ENCODE results near the gene PLK5. TPM values are rescaled to one million over a fixed set of nuclear protein-coding genes. Genes with fewer than 3 reads are reported as not detected.
"Not testable (repeated sequence)": the region's sequence is repeated elsewhere in the genome, so short reads cannot be mapped to it uniquely, and the experiment has no call there.

PLK5 gene
- not detected for total RNA-seq

DNA sequence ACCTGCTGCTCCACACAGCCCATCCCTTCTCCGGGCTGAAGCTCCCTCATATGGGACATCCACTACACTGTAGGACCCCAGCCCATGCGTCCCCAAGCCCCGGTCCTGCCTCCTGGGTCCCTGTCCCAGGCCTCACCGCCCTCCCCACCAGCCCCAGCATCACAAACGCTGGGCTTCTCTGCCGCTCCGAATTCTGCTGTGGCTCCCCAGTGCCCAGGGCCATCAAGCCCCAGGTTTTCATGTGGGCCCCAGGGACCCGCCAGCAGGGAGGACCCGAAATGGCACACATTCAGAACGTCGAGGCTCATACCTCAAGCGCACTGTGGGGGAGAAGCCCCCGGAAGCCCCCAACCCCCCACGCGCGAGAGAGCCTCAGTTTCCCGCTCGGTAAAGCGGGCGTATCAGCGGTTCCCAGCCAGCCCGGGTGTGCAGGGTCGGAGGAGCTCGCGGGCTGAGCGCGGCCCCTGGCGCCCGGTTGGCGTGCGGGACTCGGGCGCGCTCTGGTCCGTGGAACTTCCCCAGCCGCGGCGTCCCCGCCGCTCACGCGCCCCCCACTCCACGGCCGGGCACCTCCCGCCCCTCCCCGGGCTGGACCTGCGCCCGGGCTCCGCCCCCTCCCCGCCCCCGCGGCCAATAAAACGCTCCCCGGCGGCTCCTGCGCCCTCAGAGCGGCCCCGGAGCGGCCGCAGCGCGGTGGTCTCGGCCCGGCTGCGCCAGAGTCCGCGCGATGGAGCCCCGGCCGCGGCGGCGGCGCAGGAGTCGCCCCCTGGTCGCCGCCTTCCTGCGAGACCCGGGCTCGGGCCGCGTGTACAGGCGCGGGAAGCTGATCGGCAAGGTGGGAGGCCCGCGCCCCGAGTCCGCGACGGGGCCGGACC lies at the start of gene PLK5:
PLK5 (plus strand) TSS at position 666 of the 875 bp plus-strand sequence. CDS start 2,920 bp downstream, outside the sequence.
- Histone ChIP-seq H3K4me3 (ENCODE audit: low read length) (no peak within 1 kb of the TSS), H3K27me3 (ENCODE audit: insufficient read depth, low read length) (peaks cover 19% of the 10 kb centered on the region), H3K4me1 (ENCODE audit: insufficient read depth, low read length) (no peaks in the 10 kb centered on the region), H3K9me3 (ENCODE audit: low read depth, low read length) (no peaks in the 10 kb centered on the region)

DNA sequence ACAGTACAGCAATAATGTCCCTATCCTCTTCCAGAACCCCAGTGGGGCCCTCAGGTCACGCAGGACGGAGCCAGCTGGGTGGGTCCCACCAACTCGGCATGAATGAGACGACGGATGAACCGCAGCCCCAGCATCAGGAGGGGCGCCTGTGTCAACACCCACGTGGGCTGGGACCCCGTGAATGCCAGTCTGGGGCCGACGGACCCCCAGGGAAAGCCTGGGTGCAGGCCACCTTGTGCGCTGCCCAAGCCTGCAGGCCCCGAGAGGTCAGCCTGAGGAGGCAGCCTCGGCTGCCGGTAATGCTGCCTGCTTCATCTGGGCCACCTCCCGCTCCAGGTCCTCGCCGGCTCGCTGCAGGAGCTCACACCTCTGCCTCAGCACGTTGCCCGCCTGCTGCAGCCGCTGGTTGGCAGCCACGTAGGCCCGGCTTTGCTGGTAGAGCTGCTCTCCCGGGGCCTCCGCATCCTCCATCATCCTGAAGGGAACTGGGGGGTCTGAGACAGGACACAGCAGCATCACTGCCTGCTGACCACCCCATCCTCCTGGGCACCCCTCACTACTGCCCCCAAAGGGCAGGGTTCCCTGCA lies 49.0 kb upstream of the PLK5 start:
- Histone ChIP-seq H3K4me1 (ENCODE audit: insufficient read depth, low read length) (peaks cover 42% of the 10 kb centered on the region), H3K4me3 (ENCODE audit: low read length) (no peak overlapping the region), H3K9me3 (ENCODE audit: low read depth, low read length) (no peaks in the 10 kb centered on the region), H3K27me3 (ENCODE audit: insufficient read depth, low read length) (peaks cover 22% of the 10 kb centered on the region)

- Histone ChIP-seq H3K9me3 (ENCODE audit: low read depth, low read length) (no peaks in the 10 kb centered on the region), H3K4me3 (ENCODE audit: low read length) (no peak overlapping the region), H3K27me3 (ENCODE audit: insufficient read depth, low read length) (peaks cover 19% of the 10 kb centered on the region), H3K4me1 (ENCODE audit: insufficient read depth, low read length) (peaks cover 32% of the 10 kb centered on the region)
These were observed 48.0 kb upstream of the PLK5 start for GRCh38 chr19:1475751-1476437.

- H3K27me3 ChIP-seq (ENCODE audit: insufficient read depth, low read length); H3K4me3 ChIP-seq (ENCODE audit: low read length); H3K9me3 ChIP-seq (ENCODE audit: low read depth, low read length): not testable (repeated sequence)
- peaks cover 20% of the 10 kb centered on the region for H3K4me1 ChIP-seq (ENCODE audit: insufficient read depth, low read length)
These were observed 46.8 kb upstream of the PLK5 start for GRCh38 chr19:1477056-1477455.

- Histone ChIP-seq H3K4me3 (ENCODE audit: low read length) (peak within 1 kb of the TSS; percentile 66), H3K27me3 (ENCODE audit: insufficient read depth, low read length) (no peaks in the 10 kb centered on the region), H3K9me3 (ENCODE audit: low read depth, low read length) (no peaks in the 10 kb centered on the region), H3K4me1 (ENCODE audit: insufficient read depth, low read length) (peaks cover 17% of the 10 kb centered on the region)
These were observed 44.8 kb upstream of the PLK5 start, which contains the start of gene C19orf25 for GRCh38 chr19:1478934-1479707. TSS of gene C19orf25 (minus strand) at chr19:1479215. CDS start at chr19:1478903, 312 bp downstream.

- Histone ChIP-seq H3K9me3 (ENCODE audit: low read depth, low read length) (no peaks in the 10 kb centered on the region), H3K4me3 (ENCODE audit: low read length) (no peak overlapping the region), H3K4me1 (ENCODE audit: insufficient read depth, low read length) (peaks cover 17% of the 10 kb centered on the region), H3K27me3 (ENCODE audit: insufficient read depth, low read length) (no peaks in the 10 kb centered on the region)
These were observed 42.5 kb upstream of the PLK5 start for GRCh38 chr19:1481224-1481892.

- peaks cover 17% of the 10 kb centered on the region for H3K4me1 ChIP-seq (ENCODE audit: insufficient read depth, low read length)
- no peaks in the 10 kb centered on the region for H3K27me3 ChIP-seq (ENCODE audit: insufficient read depth, low read length)
- H3K9me3 ChIP-seq (ENCODE audit: low read depth, low read length) = no peaks in the 10 kb centered on the region
- H3K4me3 ChIP-seq (ENCODE audit: low read length) = no peak overlapping the region
These were observed 42.0 kb upstream of the PLK5 start for GRCh38 chr19:1481893-1482360.

GRCh38 chr19:1482361-1483130 lies 41.3 kb upstream of the PLK5 start:
- no peaks in the 10 kb centered on the region for H3K27me3 ChIP-seq (ENCODE audit: insufficient read depth, low read length)
- H3K4me1 ChIP-seq (ENCODE audit: insufficient read depth, low read length) = peaks cover 17% of the 10 kb centered on the region
- H3K9me3 ChIP-seq (ENCODE audit: low read depth, low read length) = no peaks in the 10 kb centered on the region
- H3K4me3 ChIP-seq (ENCODE audit: low read length) = no peak overlapping the region

DNA sequence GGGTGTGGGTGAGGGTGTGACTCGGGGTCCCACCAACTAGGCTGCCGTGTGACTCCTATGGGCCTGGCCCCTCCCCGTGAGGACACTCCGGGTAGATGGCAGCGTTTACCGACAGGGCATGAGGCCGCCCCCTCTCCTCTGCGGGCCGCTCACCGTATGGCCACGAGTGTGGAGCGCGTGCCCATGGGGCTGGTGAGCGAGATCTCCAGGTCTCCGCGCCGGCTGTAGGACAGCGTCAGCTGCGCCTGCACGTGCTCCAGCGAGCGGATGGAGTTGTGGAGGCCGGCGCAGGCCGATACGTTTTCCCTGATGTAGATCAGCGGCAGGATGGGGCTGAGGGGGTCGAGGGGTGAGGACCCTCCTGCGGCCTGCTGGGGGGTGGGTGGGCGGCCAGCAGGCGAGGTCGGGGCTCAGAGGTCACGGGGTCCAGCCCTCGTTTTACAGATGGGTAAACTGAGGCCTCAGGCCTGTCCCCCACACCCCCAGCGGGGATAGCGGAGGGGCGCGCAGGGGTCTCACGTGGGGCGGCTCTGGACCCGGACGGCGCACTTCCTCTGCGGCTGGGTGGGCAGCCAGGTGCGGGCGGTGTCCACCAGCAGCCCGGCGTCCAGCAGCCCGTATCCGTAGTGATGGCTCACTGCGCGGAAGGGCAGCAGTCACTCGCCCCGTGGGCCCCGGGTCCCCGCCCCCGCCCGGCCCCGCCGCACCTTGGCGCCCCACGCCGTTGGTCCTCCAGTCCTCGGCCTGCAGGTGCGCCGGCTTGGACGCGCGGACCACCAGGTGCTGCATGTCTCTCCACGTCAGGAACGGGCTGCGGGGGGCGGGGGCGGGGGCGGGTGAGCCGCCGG lies 40.5 kb upstream of the PLK5 start:
- no peak overlapping the region for H3K4me3 ChIP-seq (ENCODE audit: low read length)
- H3K9me3 ChIP-seq (ENCODE audit: low read depth, low read length) = no peaks in the 10 kb centered on the region
- H3K27me3 ChIP-seq (ENCODE audit: insufficient read depth, low read length) = no peaks in the 10 kb centered on the region
- H3K4me1 ChIP-seq (ENCODE audit: insufficient read depth, low read length) = peaks cover 10% of the 10 kb centered on the region

- Histone ChIP-seq H3K27me3 (ENCODE audit: insufficient read depth, low read length) (no peaks in the 10 kb centered on the region), H3K4me1 (ENCODE audit: insufficient read depth, low read length) (peaks cover 7% of the 10 kb centered on the region), H3K9me3 (ENCODE audit: low read depth, low read length) (no peaks in the 10 kb centered on the region), H3K4me3 (ENCODE audit: low read length) (no peak overlapping the region)
These were observed 39.9 kb upstream of the PLK5 start for GRCh38 chr19:1483979-1484428.

DNA sequence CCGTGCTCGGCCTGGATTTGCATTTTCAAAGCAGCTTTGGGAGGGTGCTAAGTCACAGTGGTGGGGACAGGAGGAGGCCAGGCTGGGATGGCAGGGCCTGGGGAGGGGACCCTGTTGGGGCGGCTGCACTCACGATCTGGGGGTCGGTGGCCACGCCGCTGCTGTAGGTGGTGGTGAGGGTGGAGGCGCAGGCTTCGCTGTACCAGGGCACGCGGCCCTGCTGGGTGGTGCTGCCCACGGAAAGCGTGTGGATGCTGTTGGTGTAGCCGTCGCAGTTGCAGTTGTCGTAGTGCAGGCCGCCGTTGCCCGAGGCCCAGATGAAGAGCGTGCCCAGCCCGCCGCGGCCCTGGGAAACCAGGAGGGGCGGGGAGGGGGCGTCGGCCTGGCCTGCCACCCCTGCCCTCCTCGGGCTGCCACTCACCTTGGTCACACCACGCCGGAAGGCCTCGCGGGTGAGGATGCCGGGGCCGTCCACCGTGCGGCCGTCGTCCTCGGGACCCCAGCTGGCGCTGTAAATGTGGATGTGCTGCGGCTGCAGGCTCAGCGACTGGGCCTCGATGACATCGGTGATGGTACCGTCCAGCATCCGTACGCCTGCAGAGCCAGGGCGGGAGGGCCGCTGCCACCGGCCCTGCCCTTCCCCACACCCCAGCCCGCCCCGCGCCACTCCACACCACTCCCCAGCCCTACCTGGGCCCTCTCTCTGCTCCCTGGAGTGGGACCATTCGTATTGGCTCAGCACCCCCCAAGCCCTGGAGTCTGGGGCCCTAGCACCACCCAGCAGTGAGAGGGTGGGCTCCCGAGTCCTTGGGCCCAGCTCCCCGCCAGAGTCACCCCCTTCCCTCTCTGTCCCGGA lies 36.9 kb upstream of the PLK5 start:
- H3K4me1 ChIP-seq (ENCODE audit: insufficient read depth, low read length) = peaks cover 19% of the 10 kb centered on the region
- no peaks in the 10 kb centered on the region for H3K9me3 ChIP-seq (ENCODE audit: low read depth, low read length)
- H3K4me3 ChIP-seq (ENCODE audit: low read length) = no peak overlapping the region
- H3K27me3 ChIP-seq (ENCODE audit: insufficient read depth, low read length) = no peaks in the 10 kb centered on the region

- H3K4me1 ChIP-seq (ENCODE audit: insufficient read depth, low read length) = peaks cover 19% of the 10 kb centered on the region
- H3K9me3 ChIP-seq (ENCODE audit: low read depth, low read length) = no peaks in the 10 kb centered on the region
- H3K27me3 ChIP-seq (ENCODE audit: insufficient read depth, low read length) = no peaks in the 10 kb centered on the region
- no peak overlapping the region for H3K4me3 ChIP-seq (ENCODE audit: low read length)
These were observed 36.1 kb upstream of the PLK5 start for GRCh38 chr19:1487576-1488281.
